Inferior parietal cortex (tissue), 1 donor: ENCODE measurements around the gene PER1.

Source experiments
- DNase-seq: peaks from one replicate; pipeline ENCODE4 v3.0.0-alpha.2; 2016; ENCODE audit errors: extremely low spot score

Gene PER1

DNA sequence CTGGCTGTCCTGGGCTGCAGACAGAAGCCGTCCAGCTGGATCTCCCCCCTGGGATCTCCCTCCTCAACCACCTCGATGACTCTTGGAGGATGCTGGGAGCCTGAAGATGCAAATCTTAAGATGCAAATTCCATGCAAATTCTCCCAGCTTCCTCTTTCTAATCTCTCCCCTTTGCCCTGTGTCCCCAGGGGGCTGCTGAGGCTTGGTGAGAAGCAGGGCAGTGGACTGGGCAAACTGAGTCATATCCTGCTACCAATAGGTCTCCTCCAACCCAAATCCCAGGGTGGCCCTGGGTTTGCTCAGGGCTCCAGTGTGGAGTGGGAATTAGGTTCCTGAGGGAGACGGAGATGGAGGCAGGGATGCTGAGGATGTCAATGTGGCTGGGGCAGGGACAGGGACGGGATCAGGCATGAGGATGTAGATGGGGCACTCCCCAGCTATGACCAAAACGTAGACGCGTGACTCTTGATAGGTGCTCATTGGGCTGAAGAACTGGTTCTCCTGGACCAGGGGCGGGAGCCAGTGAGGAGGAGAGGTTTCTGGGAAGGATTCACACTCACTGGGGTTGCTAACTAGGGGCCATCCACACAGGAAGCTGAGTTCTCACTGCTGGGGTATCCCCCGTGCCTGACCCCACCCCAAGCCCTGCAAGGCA is 61.0 kb downstream of the PER1 start:
- DNase-seq: no peak
